HG03354 (cell line): ENCODE data around the gene FAM3C.

ENCODE experiments used
- ATAC-seq: cut with Tn5 transposase; IDR thresholded peaks from one replicate; pipeline ENCODE4 v1.9.1; 2021; ENCODE audit warnings: mild to moderate bottlenecking; ENCODE audit not compliant: unreplicated experiment, poor library complexity, severe bottlenecking

FAM3C gene

GRCh38 chr7:121306565-121306964, 89.5 kb downstream of the FAM3C start:
- ATAC-seq, result peak; percentile 22

- no peak for ATAC-seq
Measured at GRCh38 chr7:121305109-121305508, 91.0 kb downstream of the FAM3C start.

- ATAC-seq, result no peak
Measured at GRCh38 chr7:121304102-121304658, 91.9 kb downstream of the FAM3C start.

DNA sequence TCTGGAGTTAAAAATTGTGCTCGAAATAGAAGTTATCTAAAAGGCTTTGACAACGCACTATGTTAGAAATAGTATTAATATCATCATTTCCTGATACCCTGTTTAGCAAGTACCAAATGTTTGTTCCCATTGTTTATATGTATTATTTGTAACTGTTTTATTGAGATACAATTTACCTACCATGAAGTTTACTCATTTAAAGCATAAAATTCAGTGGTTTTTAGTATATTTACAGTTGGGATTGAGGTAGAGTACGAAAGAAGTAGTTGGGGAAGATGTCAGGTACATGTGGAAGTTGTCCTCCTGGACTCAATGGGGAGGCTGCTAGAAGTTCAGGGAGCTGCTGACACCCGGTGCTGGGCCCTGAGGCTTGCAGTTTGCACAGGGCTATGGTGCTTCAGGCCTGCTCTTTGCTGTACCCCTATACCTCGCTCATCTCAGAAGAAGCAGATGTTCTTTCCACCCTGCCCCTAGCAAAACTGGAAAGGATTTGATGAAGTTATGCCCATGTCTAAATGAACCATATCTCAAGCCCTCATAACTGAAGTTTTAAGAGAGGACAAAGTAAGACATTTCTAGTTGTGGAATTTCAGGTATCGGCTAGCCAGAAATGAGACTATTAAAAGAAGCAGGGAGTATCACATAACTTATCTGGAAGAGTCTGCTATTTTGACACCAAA, 92.5 kb downstream of the FAM3C start:
- ATAC-seq, result no peak

DNA sequence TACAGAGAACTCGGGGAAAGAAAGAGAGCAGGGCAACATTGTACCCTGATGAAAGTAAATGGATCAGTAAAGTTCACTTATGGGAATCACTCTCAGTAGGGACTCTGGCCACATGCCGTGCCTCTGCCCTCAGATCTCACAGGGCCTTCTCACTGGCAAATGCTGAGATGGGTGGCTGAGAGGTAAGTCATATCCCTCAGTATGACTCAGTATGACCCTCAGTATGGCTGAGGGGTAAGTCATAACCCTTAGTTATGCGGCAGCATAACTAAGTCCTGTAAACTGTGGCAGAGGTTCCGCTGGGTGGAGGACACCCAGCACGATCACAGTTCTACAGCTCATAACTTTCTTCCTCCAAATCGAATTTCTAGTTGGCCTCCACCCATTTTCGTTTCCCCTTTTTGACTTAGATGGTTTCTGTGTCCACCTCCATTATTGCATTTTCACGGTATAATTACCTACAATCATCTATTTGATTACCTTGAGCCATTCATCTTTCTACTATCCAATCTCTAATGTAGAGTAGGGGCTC, 93.8 kb downstream of the FAM3C start:
- peak; percentile 98 for ATAC-seq

DNA sequence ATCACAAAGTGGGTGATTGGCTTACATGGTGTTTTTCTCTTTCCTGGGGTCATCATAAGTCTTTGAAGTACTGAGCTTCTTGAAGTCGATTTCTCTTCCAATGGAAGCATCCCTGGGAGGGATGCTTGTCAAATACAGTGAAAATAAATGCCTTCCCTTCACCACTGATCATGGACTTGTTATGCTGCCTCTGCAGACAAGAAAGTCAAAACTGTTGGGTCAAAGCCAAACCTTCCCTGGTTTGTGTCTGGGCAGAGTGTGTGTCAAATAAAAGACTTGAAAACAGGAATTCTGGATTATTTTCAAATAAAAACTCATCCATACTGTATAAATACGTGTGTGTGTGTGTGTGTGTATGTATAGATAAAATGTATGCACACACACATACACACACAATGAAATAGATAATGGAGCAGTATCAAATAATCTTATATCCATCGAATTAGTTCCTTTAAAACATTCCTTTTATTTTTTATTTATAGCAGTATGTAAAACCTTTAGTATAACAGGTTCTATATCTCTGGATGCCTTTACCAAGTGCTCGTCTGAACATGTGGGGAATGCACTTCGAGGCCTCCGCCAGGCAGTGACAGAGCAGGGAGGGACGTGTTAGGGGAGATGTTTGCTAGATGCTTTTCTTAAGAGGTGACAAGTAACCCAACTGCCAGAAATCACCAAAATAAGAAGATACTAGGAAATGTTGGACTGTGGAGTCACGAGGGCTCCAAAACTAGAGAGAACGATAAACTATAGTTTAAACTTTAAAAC, 94.5 kb downstream of the FAM3C start:
- no peak for ATAC-seq

GRCh38 chr7:121300685-121301420, 95.3 kb downstream of the FAM3C start:
- no peak for ATAC-seq
